Cardiac muscle cell (in vitro differentiated cells and primary cell): ENCODE data around the gene NOC3L. TPM values are rescaled to one million over a fixed set of nuclear protein-coding genes. Genes with fewer than 3 reads are reported as not detected.
A peak's percentile ranks its signal among the peaks of the same experiment; 100 is the strongest.

Experiments used
- DNase-seq, 2 donors: peaks; one replicate each; pipeline versions ENCODE4 v3.0.0 to v3.0.0-alpha.2; 2010 to 2017; ENCODE audit warnings: low read depth in 1 of 2, low spot score in 1 of 2
- H3K27ac ChIP-seq: fragments of 200-600 bp; sonication (generic); 2 replicates; pipeline ENCODE4 v1.5.1; 2016
- H3K27me3 ChIP-seq: fragments of 200-600 bp; sonication (generic); 2 replicates; pipeline ENCODE4 v1.6.0; 2016; ENCODE audit warnings: control low read depth
- H3K36me3 ChIP-seq: fragments of 200-600 bp; sonication (generic); 2 replicates; pipeline ENCODE4 v1.5.1; 2016; ENCODE audit warnings: control low read depth
- H3K4me1 ChIP-seq: fragments of 200-600 bp; sonication (generic); 2 replicates; pipeline ENCODE4 v1.8.1; 2017; ENCODE audit warnings: low read depth, mild to moderate bottlenecking, mixed run types
- H3K4me3 ChIP-seq: fragments of 200-600 bp; sonication (generic); 2 replicates; pipeline ENCODE4 v1.5.1; 2016; ENCODE audit warnings: mild to moderate bottlenecking
- H3K9me3 ChIP-seq: fragments of 200-600 bp; sonication (generic); 2 replicates; pipeline ENCODE4 v1.5.1; 2017; ENCODE audit warnings: low read depth, mild to moderate bottlenecking, control low read depth
- CTCF ChIP-seq: IDR thresholded peaks from 2 replicates; pipeline ENCODE4 v1.5.1; 2012; ENCODE audit warnings: low read depth, mild to moderate bottlenecking, low read length
- polyA plus RNA-seq: library from polyadenylated mRNA; unstranded; fragments of >200 nt; fragmentation: Nextera tagmentation; extraction: Ambion mirVana; gene quantifications from 2 replicates; pipeline ENCODE4 v1.2.1, GENCODE V29; 2016
- total RNA-seq: library from RNA; depleted of rRNA; stranded (reverse); fragments of >200 nt; gene quantifications from 2 replicates; pipeline ENCODE4 v1.2.3, GENCODE V29; 2016

Gene NOC3L
- total and polyA plus RNA-seq, 2 experiments from 2014 or later = 9.0 to 10.4 TPM

- Histone ChIP-seq H3K27ac (no peak overlapping the region), H3K27me3 (no peaks in the 10 kb centered on the region), H3K36me3 (no peaks in the 10 kb centered on the region), H3K9me3 (no peaks in the 10 kb centered on the region), H3K4me1 (no peaks in the 10 kb centered on the region), H3K4me3 (no peak overlapping the region)
- peak in 1 of 2 donors; percentile 47 for DNase-seq
- TF ChIP-seq CTCF = no peak
Observed at GRCh38 chr10:94315024-94315451, 47.7 kb downstream of the NOC3L start.

- no peaks in the 10 kb centered on the region for H3K36me3 ChIP-seq
- no peaks in the 10 kb centered on the region for H3K4me1 ChIP-seq
- no peaks in the 10 kb centered on the region for H3K9me3 ChIP-seq
- no peak for TF ChIP-seq CTCF
- H3K27me3 ChIP-seq = no peaks in the 10 kb centered on the region
- H3K4me3 ChIP-seq = no peak overlapping the region
- H3K27ac ChIP-seq = no peak overlapping the region
- DNase-seq = no peak
Observed at GRCh38 chr10:94310369-94310768, 52.4 kb downstream of the NOC3L start.

GRCh38 chr10:94308866-94309265 lies 53.9 kb downstream of the NOC3L start:
- H3K27ac ChIP-seq = no peak overlapping the region
- TF ChIP-seq CTCF = no peak
- H3K36me3 ChIP-seq = no peaks in the 10 kb centered on the region
- no peaks in the 10 kb centered on the region for H3K9me3 ChIP-seq
- no peaks in the 10 kb centered on the region for H3K27me3 ChIP-seq
- peak in 1 of 2 donors; percentile 21 for DNase-seq
- H3K4me1 ChIP-seq = no peaks in the 10 kb centered on the region
- no peak overlapping the region for H3K4me3 ChIP-seq

- Histone ChIP-seq H3K36me3 (no peaks in the 10 kb centered on the region), H3K4me1 (no peaks in the 10 kb centered on the region), H3K4me3 (no peak overlapping the region), H3K27me3 (no peaks in the 10 kb centered on the region), H3K9me3 (no peaks in the 10 kb centered on the region), H3K27ac (no peak overlapping the region)
- DNase-seq = no peak
- TF ChIP-seq CTCF = no peak
Observed at GRCh38 chr10:94307046-94307615, 55.6 kb downstream of the NOC3L start.

- no peak for TF ChIP-seq CTCF
- Histone ChIP-seq H3K36me3 (no peaks in the 10 kb centered on the region), H3K4me1 (no peaks in the 10 kb centered on the region), H3K27ac (no peak overlapping the region), H3K4me3 (no peak overlapping the region), H3K9me3 (no peaks in the 10 kb centered on the region), H3K27me3 (no peaks in the 10 kb centered on the region)
- DNase-seq = no peak
Observed at GRCh38 chr10:94303929-94304328, 58.8 kb downstream of the NOC3L start.
